Renal cortex interstitium (tissue), 11 donors: ENCODE results near the gene ZNF787. TPM values are rescaled to one million over a fixed set of nuclear protein-coding genes. Genes with fewer than 3 reads are reported as not detected.
A peak's percentile ranks its signal among the peaks of the same experiment; 100 is the strongest.

Source experiments
- DNase-seq, 11 donors: peaks; one replicate each; pipeline ENCODE4 v3.0.0-alpha.2; 2013; ENCODE audit warnings: low read depth in 9 of 11, low spot score in 4 of 11; ENCODE audit errors: extremely low read depth in 1 of 11
- polyA plus RNA-seq, 3 donors: library from polyadenylated mRNA; unstranded; fragments of 120-200 nt; gene quantifications; one replicate each; pipeline ENCODE4 v1.2.1, GENCODE V29; 2013; ENCODE audit not compliant: insufficient read length in 3 of 3

ZNF787 gene
- polyA plus RNA-seq, 3 donors = 10.7 to 24.0 (median 22.4) TPM

GRCh38 chr19:56131651-56132050 is 10.6 kb upstream of the ZNF787 start:
- no peak for DNase-seq

DNA sequence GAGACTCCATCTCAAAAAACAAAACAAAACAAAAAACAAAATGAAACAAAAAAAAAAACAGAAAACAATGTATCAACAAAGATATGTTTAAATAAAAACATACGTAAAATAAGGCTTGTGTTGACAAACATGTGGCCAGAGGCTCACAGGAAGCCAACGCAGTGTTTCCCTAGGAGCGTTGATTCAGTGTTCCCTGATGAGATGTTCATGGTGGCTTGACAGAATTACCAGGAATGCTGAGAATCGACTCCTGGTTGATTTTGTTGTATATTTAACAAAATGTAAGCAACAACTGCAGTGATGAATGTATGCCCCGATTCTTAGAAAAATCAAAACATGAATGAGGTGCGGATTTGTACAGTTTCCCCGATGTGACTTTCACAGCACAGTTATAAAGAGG is 8.9 kb upstream of the ZNF787 start:
- no peak for DNase-seq

- no peak for DNase-seq
Measured at GRCh38 chr19:56126983-56127780, 6.1 kb upstream of the ZNF787 start.

GRCh38 chr19:56125806-56126590 is 4.9 kb upstream of the ZNF787 start:
- DNase-seq = no peak

DNA sequence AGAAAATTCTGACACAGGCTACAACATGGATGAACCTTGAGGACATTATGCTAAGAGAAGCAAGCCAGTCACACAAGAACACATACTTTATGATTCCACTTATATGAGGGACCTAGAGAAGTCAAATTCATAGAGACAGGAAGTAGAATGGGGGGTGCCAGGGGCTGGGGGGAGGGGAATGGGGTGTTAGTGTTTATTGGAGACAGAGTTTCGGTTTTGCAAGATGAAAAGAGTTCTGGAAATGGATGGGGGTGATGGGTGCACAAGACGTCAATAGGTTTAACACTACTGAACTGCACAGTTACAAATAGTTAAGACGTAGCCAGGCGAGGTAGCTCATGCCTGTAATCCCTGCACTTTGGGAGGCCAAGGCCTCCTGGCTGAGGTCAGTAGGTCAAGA is 3.5 kb upstream of the ZNF787 start:
- DNase-seq = no peak

- no peak for DNase-seq
Measured at GRCh38 chr19:56123266-56123891, 2.3 kb upstream of the ZNF787 start.

DNA sequence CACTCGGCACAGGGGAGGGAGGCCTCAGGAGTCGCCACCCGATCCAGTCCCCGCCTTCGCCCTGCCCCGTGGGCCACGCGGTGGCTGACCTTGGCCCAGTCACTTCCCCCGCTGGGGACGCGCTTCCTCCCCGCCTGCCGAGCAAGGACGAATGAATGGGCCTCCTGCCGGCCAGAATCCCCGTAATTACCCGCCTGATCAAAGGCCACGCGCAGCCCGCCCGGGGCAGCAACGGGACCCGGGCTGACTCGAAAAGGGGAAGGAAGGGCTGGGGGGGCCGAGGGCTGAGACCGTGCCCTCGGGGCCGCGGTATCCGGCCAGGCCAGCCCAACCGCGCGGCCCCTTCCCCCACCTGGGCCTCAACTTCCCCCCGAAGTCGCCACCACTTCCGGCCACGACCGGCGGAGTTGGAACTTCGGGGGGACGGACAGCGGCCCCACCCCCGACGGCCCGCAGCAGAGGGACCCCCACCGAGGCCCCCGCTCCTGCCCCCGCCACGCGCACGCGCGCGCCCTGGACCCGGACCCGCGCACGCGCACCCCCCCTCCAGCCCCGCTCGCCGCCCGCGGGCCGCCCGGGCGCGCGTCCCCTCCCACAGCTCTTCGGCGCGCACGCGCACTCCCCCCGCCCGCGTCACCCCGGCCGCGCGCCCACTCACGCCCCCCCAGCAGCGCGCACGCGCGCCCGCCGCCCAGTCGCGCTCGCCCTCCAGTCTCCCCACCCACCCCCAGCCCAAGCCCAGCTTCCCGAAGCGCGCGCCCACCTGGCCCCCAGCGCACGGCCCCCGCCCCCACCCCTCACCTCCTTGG is 520 bp downstream of the ZNF787 start:
- peak in 1 of 11 donors; percentile 62 for DNase-seq

DNA sequence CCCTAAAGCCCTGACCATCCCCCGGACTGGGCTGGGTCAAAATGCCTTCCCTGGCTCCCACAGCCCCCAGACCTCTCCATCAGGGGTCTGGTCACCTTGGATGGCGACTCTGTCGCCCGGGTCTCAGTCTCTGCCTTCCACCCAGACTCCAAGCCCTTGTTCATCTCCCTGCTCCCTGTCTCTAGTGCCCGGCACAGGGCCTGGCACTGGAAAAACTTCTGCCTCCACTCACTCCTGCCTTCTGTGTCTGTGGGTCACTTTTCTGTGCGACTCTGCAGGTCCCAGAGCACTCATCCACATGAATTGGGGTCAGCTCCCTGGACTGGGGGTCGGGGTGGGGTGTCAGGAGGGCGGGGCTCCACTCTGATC is 1.1 kb downstream of the ZNF787 start:
- DNase-seq = no peak

DNA sequence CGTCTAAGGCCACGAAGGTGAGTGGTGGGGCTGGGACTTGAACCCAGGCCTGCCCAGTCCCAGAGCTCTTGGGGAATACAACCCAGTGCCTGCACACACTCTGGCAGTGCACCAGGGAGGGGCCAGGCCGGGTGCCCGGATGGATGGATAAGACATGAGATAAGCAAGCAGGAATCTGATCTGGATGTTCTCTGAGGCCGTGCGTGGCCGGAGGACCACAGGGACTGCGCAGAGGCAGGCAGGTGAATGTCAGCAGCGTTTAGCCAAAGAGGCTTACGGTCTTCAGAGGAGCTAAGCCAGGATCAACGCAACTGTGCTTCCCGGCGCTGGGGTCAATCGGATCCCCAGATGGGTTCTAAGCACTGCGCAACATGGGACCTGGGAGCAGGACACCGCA is 1.5 kb downstream of the ZNF787 start:
- no peak for DNase-seq

DNA sequence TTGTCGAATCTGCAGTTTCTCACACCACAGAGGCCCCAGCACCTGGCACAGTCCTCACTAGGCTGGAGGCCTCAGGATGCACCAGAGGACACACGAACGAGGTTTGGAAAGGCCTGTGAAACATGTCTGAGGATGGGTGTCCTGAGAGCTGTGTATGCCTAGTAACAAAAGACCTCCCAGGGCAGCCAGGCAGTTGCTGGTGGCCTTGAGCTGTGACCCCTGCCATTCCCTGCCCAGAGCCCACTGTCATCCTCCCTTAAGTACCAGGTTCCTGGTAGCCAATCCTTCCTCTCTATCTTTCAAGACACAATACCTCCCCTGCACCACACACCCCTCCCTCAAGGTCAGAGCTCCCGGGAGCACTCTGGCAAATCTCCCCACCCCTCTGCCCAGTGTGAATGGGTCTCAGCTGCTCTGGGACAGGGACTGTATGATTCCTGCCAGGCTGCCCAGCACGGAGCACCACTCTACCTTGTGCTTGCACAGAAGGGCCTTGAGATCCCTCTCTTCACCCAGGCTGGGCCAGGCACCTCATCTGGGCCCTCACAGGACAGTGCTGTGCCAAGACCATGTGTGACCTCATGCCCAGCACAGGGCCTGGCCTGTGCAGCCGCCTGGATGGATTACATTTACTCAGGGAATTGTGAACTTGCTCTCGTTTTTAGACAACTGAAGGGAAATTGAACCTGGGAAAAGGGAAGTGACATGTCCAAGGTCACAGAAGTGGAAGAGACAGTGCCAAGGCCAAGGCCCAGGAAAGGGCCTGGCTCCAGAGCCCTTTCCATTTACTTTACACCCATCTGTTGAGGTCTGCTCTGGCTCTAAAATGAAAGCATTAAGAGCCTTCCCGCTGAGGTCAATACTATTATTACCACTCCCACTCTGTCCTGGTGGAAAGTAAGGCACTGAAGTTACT is 2.2 kb downstream of the ZNF787 start:
- no peak for DNase-seq

DNA sequence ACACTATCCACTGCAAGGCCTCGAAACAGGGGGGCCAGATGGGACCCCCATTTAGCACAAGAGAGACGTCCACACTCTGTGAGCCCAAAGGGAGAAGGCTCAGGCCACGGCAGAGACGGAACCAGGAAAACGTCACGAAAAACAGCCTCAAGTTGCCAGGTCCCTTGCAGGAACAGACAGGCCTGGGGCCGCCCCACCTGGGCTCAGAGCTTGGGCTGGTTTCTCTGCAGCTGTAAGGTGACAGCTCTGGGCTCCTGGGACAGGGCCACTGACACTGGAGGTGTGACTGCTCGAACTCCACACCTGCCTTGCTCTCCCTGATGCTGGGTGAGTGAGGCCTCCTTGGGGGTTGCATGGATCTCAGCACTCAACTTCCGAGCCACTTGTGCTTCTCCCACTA is 3.2 kb downstream of the ZNF787 start:
- no peak for DNase-seq

- no peak for DNase-seq
Measured at GRCh38 chr19:56117376-56117884, 3.7 kb downstream of the ZNF787 start.

DNA sequence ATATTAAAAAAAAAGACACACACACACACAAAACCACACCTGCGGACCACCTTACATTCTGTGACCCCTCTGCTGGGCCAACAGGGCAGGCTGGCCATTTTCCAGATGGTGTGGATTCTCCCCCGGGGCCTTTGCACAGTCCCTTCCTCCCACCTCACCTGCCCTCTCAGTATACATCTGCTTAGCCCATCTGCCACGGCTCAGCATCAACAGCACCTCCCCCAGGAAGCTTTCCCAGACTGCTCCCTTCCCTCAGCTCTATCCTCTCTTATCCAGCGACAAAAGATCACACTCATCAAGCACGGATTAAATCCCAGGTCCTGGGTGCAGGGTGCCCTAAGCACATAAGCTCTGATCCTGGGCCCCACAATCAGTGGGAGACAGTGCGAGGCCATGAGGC is 4.5 kb downstream of the ZNF787 start:
- DNase-seq = no peak

- DNase-seq = no peak
Measured at GRCh38 chr19:56115490-56115889, 5.6 kb downstream of the ZNF787 start.

GRCh38 chr19:56114778-56115110 is 6.4 kb downstream of the ZNF787 start:
- no peak for DNase-seq

- DNase-seq = no peak
Measured at GRCh38 chr19:56114051-56114777, 6.9 kb downstream of the ZNF787 start.

- DNase-seq = no peak
Measured at GRCh38 chr19:56113074-56113632, 7.9 kb downstream of the ZNF787 start.
